Activated CD4-positive, alpha-beta T cell treated with anti-CD3 and anti-CD28 coated beads, Interleukin-2, amount 50 U/mL, for 48 hours (primary cell): ENCODE results near the gene NAP1L4.
A peak's percentile ranks its signal among the peaks of the same experiment; 100 is the strongest.

ENCODE experiments used
- DNase-seq, 2 experiments: peaks; one replicate each; pipeline ENCODE4 v3.0.0-alpha.2; 2020

NAP1L4 gene

GRCh38 chr11:2992234-2992996 lies at the start of gene NAP1L4:
NAP1L4 (minus strand) TSS chr11:2992329; CDS start chr11:2979220, 13,109 bp downstream.
- peak; percentile 95 for DNase-seq

GRCh38 chr11:3040881-3041280 lies 48.8 kb upstream of the NAP1L4 start:
- DNase-seq: no peak

GRCh38 chr11:3037945-3038271 lies 45.8 kb upstream of the NAP1L4 start:
- DNase-seq: no peak

- DNase-seq: peak; percentile 62 to 65
Measured at GRCh38 chr11:3037040-3037944, 45.2 kb upstream of the NAP1L4 start.

GRCh38 chr11:3036419-3036818 lies 44.3 kb upstream of the NAP1L4 start:
- DNase-seq: no peak

GRCh38 chr11:3035333-3035732 lies 43.2 kb upstream of the NAP1L4 start:
- no peak for DNase-seq

- DNase-seq: no peak
Measured at GRCh38 chr11:3030289-3031070, 38.4 kb upstream of the NAP1L4 start.

GRCh38 chr11:3028813-3029212 lies 36.7 kb upstream of the NAP1L4 start:
- DNase-seq: no peak

- DNase-seq: no peak
Measured at GRCh38 chr11:3026803-3027202, 34.7 kb upstream of the NAP1L4 start.

GRCh38 chr11:3022982-3023381 lies 30.9 kb upstream of the NAP1L4 start:
- DNase-seq: no peak

- DNase-seq: no peak
Measured at GRCh38 chr11:3022300-3022967, 30.3 kb upstream of the NAP1L4 start.

GRCh38 chr11:3021125-3021524 lies 29.0 kb upstream of the NAP1L4 start:
- DNase-seq: peak in 1 of 2 experiments; percentile 26

- no peak for DNase-seq
Measured at GRCh38 chr11:3020011-3020410, 27.9 kb upstream of the NAP1L4 start.

GRCh38 chr11:3018596-3018995 lies 26.5 kb upstream of the NAP1L4 start:
- DNase-seq: no peak

- DNase-seq: no peak
Measured at GRCh38 chr11:3016861-3017260, 24.7 kb upstream of the NAP1L4 start.

GRCh38 chr11:3015796-3016195 lies 23.7 kb upstream of the NAP1L4 start:
- no peak for DNase-seq

GRCh38 chr11:3014943-3015342 lies 22.8 kb upstream of the NAP1L4 start:
- no peak for DNase-seq

GRCh38 chr11:3014057-3014938 lies 22.2 kb upstream of the NAP1L4 start:
- peak; percentile 51 to 55 for DNase-seq

GRCh38 chr11:3011891-3012885 lies 20.1 kb upstream of the NAP1L4 start:
- no peak for DNase-seq

- no peak for DNase-seq
Measured at GRCh38 chr11:3010521-3011275, 18.6 kb upstream of the NAP1L4 start.
